ENCODE measurements around the gene KLHDC2.

The KLHDC2 gene

GRCh38 chr14:49816844-49817243, 48.9 kb downstream of the KLHDC2 start:
- peaks cover 0 to 16% (median 6%) of the 10 kb centered on the region in 3 donors for H3K9me3 ChIP-seq
- no peaks in the 10 kb centered on the region for H3K27me3 ChIP-seq
- no peak for DNase-seq
- no peak overlapping the region for H3K27ac ChIP-seq
- peaks cover 74 to 86% (median 83%) of the 10 kb centered on the region in 3 donors for H3K36me3 ChIP-seq
- intact Hi-C loops (cut with DNase I; ENCODE audit: low total_unique reads), result no loop called here
- no peak for TF ChIP-seq CTCF (IDR thresholded peaks at IDR 0.05)
- H3K4me1 ChIP-seq, result no peaks in the 10 kb centered on the region
- H3K4me3 ChIP-seq, result no peak overlapping the region

GRCh38 chr14:49820176-49820575, 52.2 kb downstream of the KLHDC2 start:
- no peak for DNase-seq
- H3K9me3 ChIP-seq, result peaks cover 0 to 7% (median 6%) of the 10 kb centered on the region in 3 donors
- no peak overlapping the region for H3K27ac ChIP-seq
- H3K27me3 ChIP-seq, result no peaks in the 10 kb centered on the region
- no peaks in the 10 kb centered on the region for H3K4me1 ChIP-seq
- no peak overlapping the region for H3K4me3 ChIP-seq
- H3K36me3 ChIP-seq, result peaks cover 74 to 86% (median 77%) of the 10 kb centered on the region in 3 donors
- TF ChIP-seq CTCF (IDR thresholded peaks at IDR 0.05), result no peak
- intact Hi-C loops (cut with DNase I; ENCODE audit: low total_unique reads), result no loop called here

GRCh38 chr14:49828640-49829039, 60.7 kb downstream of the KLHDC2 start:
- TF ChIP-seq CTCF (IDR thresholded peaks at IDR 0.05), result no peak
- Histone ChIP-seq H3K36me3 (peaks cover 80 to 98% (median 94%) of the 10 kb centered on the region in 3 donors), H3K9me3 (no peaks in the 10 kb centered on the region), H3K27me3 (no peaks in the 10 kb centered on the region), H3K27ac (no peak overlapping the region), H3K4me3 (no peak overlapping the region), H3K4me1 (no peaks in the 10 kb centered on the region)
- no peak for DNase-seq
- intact Hi-C loops (cut with DNase I; ENCODE audit: low total_unique reads), result no loop called here

All from tibial artery (tissue), 4 donors.